Renal cortex interstitium (tissue), 11 donors: ENCODE results near the gene PLPPR1. TPM values are rescaled to one million over a fixed set of nuclear protein-coding genes. Genes with fewer than 3 reads are reported as not detected.
A peak's percentile ranks its signal among the peaks of the same experiment; 100 is the strongest.

Experiments used
- DNase-seq, 11 donors: peaks; one replicate each; pipeline ENCODE4 v3.0.0-alpha.2; 2013; ENCODE audit warnings: low read depth in 9 of 11, low spot score in 4 of 11; ENCODE audit errors: extremely low read depth in 1 of 11
- polyA plus RNA-seq, 3 donors: library from polyadenylated mRNA; unstranded; fragments of 120-200 nt; gene quantifications; one replicate each; pipeline ENCODE4 v1.2.1, GENCODE V29; 2013; ENCODE audit not compliant: insufficient read length in 3 of 3

The PLPPR1 gene
- polyA plus RNA-seq, 3 donors, result 16.7 to 17.6 (median 16.8) TPM

DNA sequence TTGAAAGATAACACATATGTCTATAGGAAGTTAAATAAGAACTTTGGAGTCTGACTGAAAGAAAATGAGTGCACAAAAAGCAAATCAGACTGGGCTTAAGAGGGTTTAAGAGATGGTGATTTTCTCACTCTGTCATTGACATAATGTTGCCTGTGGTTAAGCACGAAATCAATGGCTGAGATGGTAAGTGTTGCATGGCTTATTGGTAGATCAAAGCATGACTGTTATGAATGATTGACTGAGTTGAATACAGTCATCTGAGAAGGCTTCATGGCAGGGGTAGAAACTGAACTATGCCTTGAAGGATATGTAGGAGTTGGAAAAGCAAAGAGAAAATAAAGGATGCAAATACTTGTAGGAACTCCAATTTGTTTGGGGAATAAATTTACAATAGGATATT is 136.6 kb downstream of the PLPPR1 start:
- DNase-seq, result no peak

DNA sequence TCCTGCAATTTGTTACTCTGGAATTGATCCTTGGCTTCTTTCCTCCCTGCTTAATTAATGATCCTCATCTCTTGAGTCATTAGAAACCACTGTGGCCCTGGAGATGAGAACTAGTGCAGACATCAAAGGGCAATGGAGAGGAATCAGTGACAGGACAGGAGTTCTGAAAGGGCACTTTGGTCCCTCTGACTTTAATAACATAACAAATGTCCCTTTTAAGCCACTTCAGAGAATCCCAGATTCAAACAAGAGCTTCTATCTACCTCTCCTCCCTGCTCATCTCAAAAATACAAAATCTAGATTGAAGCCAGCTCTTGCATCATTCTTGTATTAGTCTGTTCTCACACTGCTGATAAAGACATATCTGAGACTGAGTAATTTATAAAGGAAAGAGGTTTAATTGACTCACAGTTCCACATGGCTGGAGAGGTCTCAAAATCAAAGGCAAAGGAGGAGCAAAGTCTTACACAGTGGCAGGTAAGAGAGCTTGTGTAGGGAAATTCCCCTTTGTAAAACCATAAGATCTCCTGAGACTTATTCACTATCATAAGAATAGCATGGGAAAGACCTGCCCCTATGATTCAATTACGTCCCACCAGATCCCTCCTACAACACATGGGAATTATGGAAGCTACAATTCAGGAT is 139.1 kb downstream of the PLPPR1 start:
- DNase-seq, result peak in 3 of 11 donors; percentile 8 to 43 (median 20)

- peak in 1 of 11 donors; percentile 24 for DNase-seq
These were observed 144.1 kb downstream of the PLPPR1 start for GRCh38 chr9:101172616-101173015.

GRCh38 chr9:101173907-101174306 is 145.4 kb downstream of the PLPPR1 start:
- no peak for DNase-seq

- DNase-seq, result no peak
These were observed 147.9 kb downstream of the PLPPR1 start for GRCh38 chr9:101176384-101176783.

- DNase-seq, result peak in 3 of 11 donors; percentile 31 to 61 (median 37)
These were observed 156.3 kb downstream of the PLPPR1 start for GRCh38 chr9:101184813-101185278.

DNA sequence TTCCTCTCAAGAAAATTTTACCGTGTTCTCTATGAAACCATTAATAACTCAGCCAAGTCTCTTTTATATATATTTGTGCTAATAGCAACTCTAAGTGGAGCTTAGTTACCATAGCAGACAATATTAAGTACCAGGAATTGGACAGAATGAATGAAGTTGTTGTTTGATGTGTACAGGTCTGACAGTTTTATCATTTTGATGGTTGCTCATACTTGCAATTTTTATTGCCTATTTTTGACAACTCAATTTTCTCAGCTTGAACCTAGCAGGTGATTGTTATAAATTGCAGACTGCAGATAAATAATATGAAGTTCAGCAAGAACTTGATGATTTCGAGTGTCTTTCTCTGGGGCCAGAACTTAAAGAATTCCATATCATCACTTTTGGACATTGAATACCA is 163.2 kb downstream of the PLPPR1 start:
- no peak for DNase-seq

DNA sequence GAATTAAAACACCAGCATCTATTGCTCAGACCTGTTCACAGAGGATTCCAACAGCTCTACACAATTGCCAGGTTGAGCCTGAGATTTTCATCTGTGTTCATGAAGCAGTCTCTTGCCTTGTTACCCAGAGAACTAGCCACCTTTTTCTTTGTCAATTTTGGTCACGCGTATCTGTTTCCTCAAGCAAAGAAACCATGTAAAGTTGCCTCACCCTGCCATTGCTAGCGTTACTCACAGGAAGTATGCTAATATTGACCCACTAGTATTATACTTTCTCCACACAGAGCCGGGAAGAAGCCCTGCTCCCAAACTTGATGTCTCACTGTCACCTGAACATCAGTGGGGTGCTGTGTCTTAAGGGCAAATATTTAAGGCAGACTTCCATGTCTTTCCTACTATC is 168.5 kb downstream of the PLPPR1 start:
- no peak for DNase-seq

- DNase-seq, result no peak
These were observed 172.3 kb downstream of the PLPPR1 start for GRCh38 chr9:101200852-101201251.

GRCh38 chr9:101201630-101202029 is 173.1 kb downstream of the PLPPR1 start:
- DNase-seq, result no peak

- DNase-seq, result no peak
These were observed 181.1 kb downstream of the PLPPR1 start for GRCh38 chr9:101209670-101210069.

DNA sequence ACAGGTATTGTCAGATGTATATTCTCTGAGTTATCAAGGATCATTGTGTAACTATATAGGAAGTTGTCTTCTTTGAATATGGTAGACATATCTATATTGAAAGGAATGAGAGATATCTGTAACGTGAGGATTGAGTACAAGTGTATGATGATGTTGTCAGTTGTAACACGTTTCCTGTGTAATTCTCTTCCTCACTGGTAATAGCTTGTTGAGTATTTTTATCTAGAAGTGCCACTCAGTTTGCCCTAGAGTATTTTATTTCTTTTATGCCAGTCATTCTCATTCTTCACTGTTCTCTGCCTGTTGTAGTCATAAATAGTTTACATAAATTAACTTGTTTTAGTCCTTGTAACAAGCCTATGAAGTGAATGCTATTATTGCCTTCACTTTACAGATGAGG is 184.1 kb downstream of the PLPPR1 start:
- DNase-seq, result no peak

- DNase-seq, result no peak
These were observed 190.5 kb downstream of the PLPPR1 start for GRCh38 chr9:101219030-101219429.

- no peak for DNase-seq
These were observed 191.8 kb downstream of the PLPPR1 start for GRCh38 chr9:101220341-101220740.

DNA sequence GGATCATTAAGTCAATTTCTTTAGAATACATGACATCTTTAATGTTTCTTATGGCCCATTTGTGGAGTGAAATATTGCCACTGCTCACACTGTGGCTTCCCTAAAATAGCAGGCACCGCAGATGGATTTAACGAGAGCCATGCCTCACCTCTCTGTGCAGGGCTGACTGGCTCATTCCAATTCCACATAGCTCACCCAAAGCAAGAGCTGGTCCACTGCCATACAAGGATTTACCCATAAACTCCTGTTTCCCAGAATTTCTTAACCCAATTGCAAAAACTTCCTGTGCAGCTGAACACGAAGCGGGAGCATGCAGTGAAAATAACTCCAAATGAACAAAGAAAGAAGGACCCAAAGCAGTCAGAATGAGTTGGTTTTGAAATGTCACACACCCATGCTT is 196.7 kb downstream of the PLPPR1 start:
- no peak for DNase-seq

- DNase-seq, result no peak
These were observed 197.6 kb downstream of the PLPPR1 start for GRCh38 chr9:101226161-101226560.

DNA sequence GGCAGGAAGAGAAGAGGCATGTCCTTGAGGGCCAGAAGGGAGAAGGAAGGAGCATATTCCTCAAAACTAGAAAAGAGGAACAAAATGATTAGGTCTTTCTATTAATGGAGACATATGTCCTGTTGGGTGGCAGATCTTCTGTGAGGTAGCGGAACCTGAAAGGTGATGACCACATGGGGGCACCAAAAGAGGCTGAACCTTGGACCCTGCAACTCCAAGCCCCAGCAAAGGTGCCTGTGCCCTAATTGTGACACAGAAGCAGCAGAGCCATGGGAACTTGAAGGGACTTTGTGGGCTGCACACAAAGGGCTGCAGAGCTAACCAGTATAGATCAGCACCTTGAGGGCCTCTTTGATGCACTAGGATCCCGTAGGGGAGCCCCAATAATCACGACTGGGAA is 198.3 kb downstream of the PLPPR1 start:
- no peak for DNase-seq

- DNase-seq, result no peak
These were observed 201.1 kb downstream of the PLPPR1 start for GRCh38 chr9:101229606-101230005.

- DNase-seq, result no peak
These were observed 204.0 kb downstream of the PLPPR1 start for GRCh38 chr9:101232405-101232977.

- DNase-seq, result peak; percentile 8 to 31 (median 22)
These were observed 206.8 kb downstream of the PLPPR1 start for GRCh38 chr9:101235105-101235866.
